OCI-M1 (cell line): Measurements from ENCODE around the gene GOLGA8T.
"Not testable (repeated sequence)": the region's sequence is repeated elsewhere in the genome, so short reads cannot be mapped to it uniquely, and the experiment has no call there.

Experiments
- DNase-seq: peaks from one replicate; lab custom pipeline; 2025; lab: John Stamatoyannopoulos, UW

The GOLGA8T gene

GRCh38 chr15:30191143-30191542 lies 56.3 kb downstream of the GOLGA8T start:
- not testable (repeated sequence) for DNase-seq

- not testable (repeated sequence) for DNase-seq
Measured at GRCh38 chr15:30191639-30192038, 56.8 kb downstream of the GOLGA8T start.

GRCh38 chr15:30192119-30192745 lies 57.4 kb downstream of the GOLGA8T start:
- DNase-seq: not testable (repeated sequence)

- not testable (repeated sequence) for DNase-seq
Measured at GRCh38 chr15:30192892-30193291, 58.0 kb downstream of the GOLGA8T start.
